MM.1S (cell line): Measurements from ENCODE around the gene IQSEC1.

Experiments used
- DNase-seq: peaks from one replicate; pipeline ENCODE4 v3.0.0-alpha.2; 2015
- H2AFZ ChIP-seq: fragments of 300-600 bp; sonication (generic); 2 replicates; pipeline ENCODE4 v1.6.0; 2016; ENCODE audit warnings: antibody characterized with exemption, low read length
- H3F3A ChIP-seq: fragments of 300-600 bp; sonication (generic); 2 replicates; pipeline ENCODE4 v1.6.1; 2016; ENCODE audit warnings: mild to moderate bottlenecking, antibody characterized with exemption, low read length, moderate library complexity, mixed read lengths; ENCODE audit not compliant: insufficient read depth
- H3K27ac ChIP-seq: fragments of 300-600 bp; sonication (generic); 2 replicates; pipeline ENCODE4 v1.5.1; 2016; ENCODE audit warnings: mild to moderate bottlenecking, low read length
- H3K27me3 ChIP-seq: fragments of 300-600 bp; sonication (generic); replicated peaks from 2 replicates; pipeline ENCODE4 v1.6.0; 2016; ENCODE audit warnings: low read length; ENCODE audit not compliant: insufficient read depth
- H3K36me3 ChIP-seq: fragments of 300-600 bp; sonication (generic); replicated peaks from 2 replicates; pipeline ENCODE4 v1.6.1; 2016; ENCODE audit warnings: mild to moderate bottlenecking, low read length, mixed read lengths; ENCODE audit not compliant: insufficient read depth
- H3K4me1 ChIP-seq: fragments of 300-600 bp; sonication (generic); 2 replicates; pipeline ENCODE4 v1.6.1; 2016; ENCODE audit warnings: low read length, mixed read lengths
- H3K4me2 ChIP-seq: fragments of 300-600 bp; sonication (generic); 2 replicates; pipeline ENCODE4 v1.6.0; 2016; ENCODE audit warnings: low read depth, low read length
- H3K4me3 ChIP-seq: fragments of 300-600 bp; sonication (generic); 2 replicates; pipeline ENCODE4 v1.5.1; 2016; ENCODE audit warnings: low read length, mixed read lengths
- H3K79me2 ChIP-seq: fragments of 300-600 bp; sonication (generic); 2 replicates; pipeline ENCODE4 v1.6.1; 2016; ENCODE audit warnings: mixed run types, low read length, mixed read lengths
- H3K9ac ChIP-seq: fragments of 300-600 bp; sonication (generic); 2 replicates; pipeline ENCODE4 v1.6.1; 2016; ENCODE audit warnings: low read length, mixed read lengths
- H3K9me2 ChIP-seq: fragments of 300-600 bp; sonication (generic); replicated peaks from 2 replicates; pipeline ENCODE4 v1.6.1; 2016; ENCODE audit warnings: mild to moderate bottlenecking, low read length, mixed read lengths; ENCODE audit not compliant: insufficient read depth
- H3K9me3 ChIP-seq: fragments of 300-600 bp; sonication (generic); replicated peaks from 2 replicates; pipeline ENCODE4 v1.6.1; 2016; ENCODE audit warnings: mild to moderate bottlenecking, low read length, mixed read lengths; ENCODE audit not compliant: insufficient read depth
- H4K20me1 ChIP-seq: fragments of 300-600 bp; sonication (generic); 2 replicates; pipeline ENCODE4 v1.6.1; 2016; ENCODE audit warnings: mild to moderate bottlenecking, low read length, moderate library complexity, mixed read lengths; ENCODE audit not compliant: insufficient read depth
- EZH2 ChIP-seq: fragments of 300-600 bp; sonication (generic); optimal IDR thresholded peaks from 2 replicates; pipeline ENCODE3; 2017; ENCODE audit warnings: low read depth, mild to moderate bottlenecking, antibody characterized with exemption, low read length, mixed read lengths
- EZH2phosphoT487 ChIP-seq: fragments of 300-600 bp; sonication (generic); IDR thresholded peaks from 2 replicates; pipeline ENCODE4 v1.6.1; 2018; ENCODE audit warnings: antibody characterized with exemption, low read length
- TF ChIP-seq, protein P1 (sequence below): fragments of 300-600 bp; sonication (generic); IDR thresholded peaks from 2 replicates; pipeline ENCODE4 v1.5.1; 2016; ENCODE audit warnings: antibody characterized with exemption, low read length, mixed read lengths

The IQSEC1 gene

DNA sequence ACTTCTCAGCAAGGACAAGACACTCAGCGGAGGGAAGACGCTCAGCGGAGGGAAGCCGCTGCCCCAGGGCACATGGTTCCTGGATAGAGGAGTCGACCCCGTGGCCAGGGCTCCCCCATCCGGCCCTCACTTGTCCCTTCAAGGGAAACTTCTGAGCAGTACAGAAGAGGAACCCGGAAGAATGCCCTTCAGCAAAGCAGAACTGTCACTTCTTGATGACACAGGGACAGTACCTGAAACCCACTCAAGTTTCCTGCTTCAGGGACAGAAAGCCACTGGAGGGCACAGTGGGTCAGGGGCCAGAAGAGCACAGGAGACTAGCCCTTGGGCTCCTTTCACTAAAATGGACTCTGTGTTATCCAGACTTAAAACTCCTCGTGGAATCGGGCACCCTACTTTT lies 134.1 kb downstream of the IQSEC1 start:
- no peak overlapping the region for H3K27ac ChIP-seq
- TF ChIP-seq EZH2phosphoT487, result no peak
- no peak for TF ChIP-seq EZH2
- peaks cover 50% of the 10 kb centered on the region for H3K79me2 ChIP-seq
- H4K20me1 ChIP-seq, result 0 out of 2 replicates have a peak, but pooled peaks cover 5% of the 10 kb centered on the region
- no peaks in the 10 kb centered on the region for H3K36me3 ChIP-seq
- no peak overlapping the region for H3K9ac ChIP-seq
- H3K4me3 ChIP-seq, result no peak overlapping the region
- H3K4me2 ChIP-seq, result no peak overlapping the region
- no peaks in the 10 kb centered on the region for H3K9me2 ChIP-seq
- H3K9me3 ChIP-seq, result no peaks in the 10 kb centered on the region
- no peak for DNase-seq
- no peaks in the 10 kb centered on the region for H3K4me1 ChIP-seq
- no peak overlapping the region for H2AFZ ChIP-seq
- no peaks in the 10 kb centered on the region for H3F3A ChIP-seq
- H3K27me3 ChIP-seq, result no peaks in the 10 kb centered on the region

DNA sequence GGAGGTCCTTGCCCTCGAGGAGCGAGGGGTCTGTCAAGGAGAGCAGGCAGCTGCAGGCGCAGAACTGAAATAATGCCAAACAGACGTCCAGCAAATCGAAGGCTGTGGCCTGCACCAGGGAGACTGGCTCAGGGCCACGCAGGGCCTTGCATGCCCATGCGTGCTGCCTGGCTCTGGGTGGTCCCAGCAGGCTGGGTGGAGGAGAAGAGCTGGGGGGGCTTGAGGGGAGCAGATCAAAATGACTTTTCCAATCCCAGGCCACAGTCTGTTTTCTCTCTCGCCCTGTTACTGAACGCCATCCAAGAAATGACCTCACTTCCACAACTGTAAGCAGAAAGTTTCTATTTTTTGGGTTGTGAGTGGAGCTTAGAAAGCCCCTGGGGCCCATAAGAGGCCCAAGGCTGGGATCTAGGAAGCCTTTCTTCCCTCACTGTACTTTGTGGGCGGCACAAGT lies 134.9 kb downstream of the IQSEC1 start:
- H3K36me3 ChIP-seq, result no peaks in the 10 kb centered on the region
- no peaks in the 10 kb centered on the region for H3K27me3 ChIP-seq
- no peak overlapping the region for H3K27ac ChIP-seq
- no peak for TF ChIP-seq EZH2phosphoT487
- TF ChIP-seq EZH2, result no peak
- TF ChIP-seq, protein P1, sequence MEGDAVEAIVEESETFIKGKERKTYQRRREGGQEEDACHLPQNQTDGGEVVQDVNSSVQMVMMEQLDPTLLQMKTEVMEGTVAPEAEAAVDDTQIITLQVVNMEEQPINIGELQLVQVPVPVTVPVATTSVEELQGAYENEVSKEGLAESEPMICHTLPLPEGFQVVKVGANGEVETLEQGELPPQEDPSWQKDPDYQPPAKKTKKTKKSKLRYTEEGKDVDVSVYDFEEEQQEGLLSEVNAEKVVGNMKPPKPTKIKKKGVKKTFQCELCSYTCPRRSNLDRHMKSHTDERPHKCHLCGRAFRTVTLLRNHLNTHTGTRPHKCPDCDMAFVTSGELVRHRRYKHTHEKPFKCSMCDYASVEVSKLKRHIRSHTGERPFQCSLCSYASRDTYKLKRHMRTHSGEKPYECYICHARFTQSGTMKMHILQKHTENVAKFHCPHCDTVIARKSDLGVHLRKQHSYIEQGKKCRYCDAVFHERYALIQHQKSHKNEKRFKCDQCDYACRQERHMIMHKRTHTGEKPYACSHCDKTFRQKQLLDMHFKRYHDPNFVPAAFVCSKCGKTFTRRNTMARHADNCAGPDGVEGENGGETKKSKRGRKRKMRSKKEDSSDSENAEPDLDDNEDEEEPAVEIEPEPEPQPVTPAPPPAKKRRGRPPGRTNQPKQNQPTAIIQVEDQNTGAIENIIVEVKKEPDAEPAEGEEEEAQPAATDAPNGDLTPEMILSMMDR, result no peak
- H3K9me3 ChIP-seq, result no peaks in the 10 kb centered on the region
- no peak overlapping the region for H3K9ac ChIP-seq
- H3K4me1 ChIP-seq, result no peaks in the 10 kb centered on the region
- no peaks in the 10 kb centered on the region for H3K9me2 ChIP-seq
- 0 out of 2 replicates have a peak, but pooled peaks cover 8% of the 10 kb centered on the region for H4K20me1 ChIP-seq
- H3K4me3 ChIP-seq, result no peak overlapping the region
- no peak overlapping the region for H3K4me2 ChIP-seq
- H2AFZ ChIP-seq, result no peak overlapping the region
- no peak for DNase-seq
- peaks cover 50% of the 10 kb centered on the region for H3K79me2 ChIP-seq
- H3F3A ChIP-seq, result no peaks in the 10 kb centered on the region

DNA sequence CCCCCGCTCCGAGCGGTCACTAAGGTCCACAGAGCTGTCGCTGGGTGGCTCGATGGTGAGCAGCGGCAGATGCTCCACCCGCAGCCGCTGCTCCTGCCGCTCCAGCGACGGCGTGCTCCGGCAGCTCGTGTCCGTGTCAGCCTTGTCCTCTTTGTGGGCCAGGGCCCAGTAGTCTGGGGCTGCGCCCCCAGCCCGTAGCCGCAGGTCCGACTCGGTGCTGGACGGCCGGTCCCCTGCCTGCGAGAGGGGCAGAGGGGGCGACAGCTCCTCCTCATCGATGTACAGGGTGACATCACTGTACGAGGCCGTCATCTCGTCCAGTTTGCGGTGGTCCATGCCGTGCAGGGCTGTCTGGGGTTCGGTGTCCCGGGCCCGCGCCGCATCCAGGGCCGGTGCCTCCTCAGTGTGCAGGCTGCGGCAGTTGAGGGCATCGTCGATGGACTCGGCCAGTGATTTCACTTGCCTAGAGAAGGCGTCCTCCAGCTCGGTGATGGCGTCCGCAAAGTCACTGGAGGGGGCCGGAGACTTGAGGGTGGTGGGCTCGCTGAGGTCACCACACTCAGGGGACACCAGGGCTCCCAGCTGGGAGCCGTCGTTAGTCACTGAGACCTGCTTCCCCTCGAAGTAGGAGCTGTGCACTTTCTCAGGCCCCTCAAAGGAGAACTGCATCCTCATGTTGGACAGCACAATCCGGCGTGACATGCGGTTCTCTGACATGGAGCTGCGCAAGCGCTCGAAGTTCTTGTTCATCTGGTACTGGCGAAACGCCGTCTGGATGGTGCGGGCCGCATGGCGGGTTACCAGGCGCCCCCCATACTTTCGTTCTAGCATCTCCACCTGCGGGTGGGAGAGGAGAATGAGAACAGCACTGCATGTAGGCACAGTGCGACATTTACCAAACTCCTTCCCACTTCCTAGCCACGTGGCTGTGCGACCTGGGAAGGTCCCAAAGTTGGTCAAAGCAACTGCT lies 137.1 kb downstream of the IQSEC1 start:
- TF ChIP-seq, protein P1, result no peak
- TF ChIP-seq EZH2phosphoT487 (no peak), EZH2 (no peak)
- no peak overlapping the region for H3K27ac ChIP-seq

More for the DNA sequence above, 137.1 kb downstream of the IQSEC1 start:
- H3K4me2 ChIP-seq, result no peak overlapping the region
- H3K9me2 ChIP-seq, result no peaks in the 10 kb centered on the region
- no peak overlapping the region for H3K9ac ChIP-seq
- H2AFZ ChIP-seq, result no peak overlapping the region
- H3K4me3 ChIP-seq, result no peak overlapping the region
- H3K36me3 ChIP-seq, result no peaks in the 10 kb centered on the region
- H3K79me2 ChIP-seq, result peaks cover 60% of the 10 kb centered on the region
- no peaks in the 10 kb centered on the region for H3K27me3 ChIP-seq
- peaks cover 8% of the 10 kb centered on the region; the same call in 1 of the 2 replicates for H4K20me1 ChIP-seq
- no peak for DNase-seq
- no peaks in the 10 kb centered on the region for H3K4me1 ChIP-seq
- no peaks in the 10 kb centered on the region for H3K9me3 ChIP-seq
- H3F3A ChIP-seq, result no peaks in the 10 kb centered on the region
